Measurements from ENCODE around the gene ANKRD66.

ANKRD66 gene

DNA sequence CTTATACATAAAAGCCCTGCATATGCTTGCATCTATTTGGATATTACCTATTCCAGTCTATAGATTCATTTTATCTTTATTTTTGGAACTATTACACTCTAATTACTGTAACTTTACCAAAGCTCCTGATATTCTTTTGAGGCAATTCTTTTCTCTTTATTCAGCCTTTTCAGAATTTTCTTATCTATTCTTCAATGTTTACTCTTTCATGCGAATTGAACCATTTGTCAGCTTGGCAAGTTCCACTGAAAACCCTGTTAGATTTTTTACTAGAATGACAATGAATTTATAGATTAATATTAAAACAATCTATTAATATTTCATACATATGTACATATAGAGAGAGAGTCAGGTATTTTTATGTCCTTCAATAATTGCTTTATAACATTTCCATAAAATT is 45.9 kb downstream of the ANKRD66 start:
- no peak for DNase-seq

DNA sequence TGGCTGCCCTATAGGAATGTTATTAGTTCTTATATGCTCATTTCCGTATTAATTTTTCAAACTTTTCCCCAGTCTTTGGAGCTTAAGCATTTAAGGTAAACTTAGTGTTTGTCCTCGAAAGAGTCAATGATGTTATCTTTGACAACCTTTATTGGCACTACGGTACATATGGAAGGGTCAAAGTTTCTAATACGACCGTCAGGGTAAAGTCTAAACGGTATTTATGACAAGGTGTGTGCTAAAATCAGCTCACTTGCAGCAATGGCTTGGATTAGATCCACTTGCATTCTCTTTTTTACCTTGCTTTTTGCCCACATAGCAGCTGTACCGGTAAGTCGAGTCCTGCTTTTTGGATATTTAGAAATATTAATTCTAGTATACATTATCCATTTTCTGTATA is 46.4 kb downstream of the ANKRD66 start, which contains the start of gene MEP1A:
MEP1A (plus strand) TSS at position 252 of the 400 bp plus-strand sequence; CDS start at position 262, 10 bp downstream.
- DNase-seq = no peak

DNA sequence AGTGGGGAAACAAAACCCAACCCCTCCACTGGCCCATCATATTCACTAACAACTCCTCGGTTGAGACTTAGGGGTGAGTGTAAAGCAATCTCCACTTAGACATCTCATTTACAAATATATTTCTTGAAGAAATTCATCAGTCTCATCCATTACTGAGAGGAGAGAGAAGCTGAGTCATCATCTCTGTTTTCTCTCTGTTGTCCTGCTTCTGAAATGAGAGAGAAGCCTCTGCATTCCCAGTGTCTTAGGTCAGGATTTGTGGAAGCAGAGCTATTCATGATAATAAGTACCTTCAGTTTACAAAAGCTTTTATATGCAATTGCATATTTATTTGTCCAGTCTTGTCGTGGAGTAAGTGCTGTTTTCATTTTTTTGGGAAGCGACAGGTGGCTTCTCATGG is 47.3 kb downstream of the ANKRD66 start:
- DNase-seq = no peak

DNA sequence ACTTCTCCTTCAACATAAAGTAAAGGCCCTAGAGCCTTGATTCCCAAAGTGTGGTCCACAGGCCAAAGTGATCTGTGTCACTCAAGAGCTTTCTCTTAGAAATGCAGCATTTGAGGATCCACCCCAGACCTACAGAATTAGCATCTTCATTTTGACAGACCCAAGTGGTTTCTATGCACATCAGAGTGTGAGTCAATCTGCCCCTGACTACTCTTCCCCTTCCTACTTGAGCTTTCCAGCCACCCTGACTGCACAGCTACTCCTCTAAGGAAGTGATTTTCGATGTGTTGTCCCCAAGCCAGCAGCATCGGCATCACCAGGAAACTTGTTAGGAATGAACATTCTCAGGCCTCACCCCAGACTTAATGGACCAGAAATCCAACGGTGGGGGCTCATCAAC is 49.1 kb downstream of the ANKRD66 start:
- DNase-seq = no peak

DNA sequence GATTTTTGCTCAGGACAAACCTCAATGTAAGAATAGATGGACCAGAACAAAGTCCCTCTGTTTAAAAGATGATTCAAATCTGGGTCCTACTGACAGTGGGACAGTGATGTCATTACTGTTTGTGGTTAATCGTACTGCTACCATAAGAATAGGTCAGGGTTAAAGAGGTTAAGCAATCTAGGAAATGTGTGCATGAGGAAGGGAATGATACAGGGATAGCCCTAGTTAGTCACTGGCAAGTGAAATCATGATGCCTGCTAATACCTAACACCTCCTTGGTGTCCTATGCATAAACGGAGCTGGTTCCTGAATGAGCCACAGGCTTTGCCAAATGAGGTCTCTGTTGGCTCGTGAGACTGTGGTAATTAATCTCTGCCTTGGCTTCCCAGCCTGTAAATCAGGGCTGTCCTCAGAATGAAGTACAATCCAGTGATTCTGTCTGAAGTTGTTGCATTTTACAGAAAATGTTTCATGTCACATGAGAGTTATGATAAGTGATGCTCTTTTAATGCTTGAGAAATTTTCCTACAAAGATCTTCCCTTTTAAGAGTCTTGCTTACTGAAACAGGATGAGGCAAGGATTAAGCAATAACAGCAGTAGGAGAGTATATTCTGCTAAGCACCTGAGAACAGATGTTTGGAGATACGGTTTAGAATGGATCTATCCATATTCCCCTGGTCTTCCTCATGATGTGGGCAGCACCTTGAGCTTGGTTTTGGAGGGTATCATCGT is 50.3 kb downstream of the ANKRD66 start:
- DNase-seq = no peak

DNA sequence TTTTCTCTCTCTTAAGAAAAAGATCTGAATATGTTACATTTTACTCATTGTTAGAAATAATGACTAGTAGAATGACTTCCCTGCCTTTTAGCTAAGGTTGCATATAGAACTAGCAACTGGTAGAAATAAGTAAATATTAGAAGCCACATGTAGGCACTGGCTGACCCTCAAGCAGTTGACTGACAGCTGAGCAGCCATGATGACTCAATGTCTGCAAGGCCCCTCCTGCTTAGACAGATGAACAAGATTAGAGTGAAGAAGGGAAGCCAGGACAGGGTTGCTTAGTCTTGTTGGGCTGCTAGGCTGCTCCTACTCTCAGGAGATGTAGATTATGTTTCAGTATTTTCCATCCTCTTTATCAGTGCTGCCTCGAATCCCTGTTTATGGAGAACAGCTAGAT is 52.9 kb downstream of the ANKRD66 start:
- no peak for DNase-seq

DNA sequence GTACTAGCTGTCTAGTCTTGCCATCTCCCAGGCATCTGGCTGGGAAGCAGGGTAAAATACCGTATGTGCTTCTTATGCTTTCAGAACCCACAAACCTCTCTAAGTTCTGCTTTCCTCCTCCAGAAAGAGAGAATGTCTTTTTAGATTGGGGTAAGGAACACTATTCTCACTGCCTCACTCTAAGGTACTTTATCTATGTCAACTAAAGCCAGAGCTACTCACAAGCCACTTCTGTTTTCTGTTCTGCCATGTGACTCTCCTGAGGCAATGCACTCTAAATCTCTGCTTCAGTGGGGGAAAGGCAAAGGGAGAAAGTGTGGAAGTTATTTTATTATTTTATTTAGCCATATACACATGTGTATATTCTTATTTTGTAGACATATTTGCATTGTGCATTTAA is 62.1 kb downstream of the ANKRD66 start:
- no peak for DNase-seq
